HEK293 (cell line): ENCODE results near the gene ENDOD1.

ENCODE experiments used
- CTCF ChIA-PET: fragments of 350-600 bp; formaldehyde crosslinking; extraction: SDS; loops from one replicate; lab custom pipeline; 2021; ENCODE audit warnings: antibody characterized with exemption; lab: Yijun Ruan, JAX
- POLR2A ChIA-PET: fragments of 300-600 bp; formaldehyde crosslinking; extraction: SDS; loops from one replicate; lab custom pipeline; 2020; ENCODE audit warnings: antibody characterized with exemption, inconsistent platforms; lab: Yijun Ruan, JAX
- H3K27ac ChIP-seq: fragments of 200-500 bp; sonication (Bioruptor generic); 2 replicates; pipeline ENCODE4 v1.5.1; 2014; ENCODE audit warnings: low read depth, low read length, control low read depth, inconsistent platforms; ENCODE audit errors: extremely low read depth
- H3K36me3 ChIP-seq, 2 experiments: fragments of 200-500 bp in 1 of 2; sonication (Bioruptor generic) in 1 of 2; 1 replicate in 1 of 2; 2 replicates in 1 of 2; pipeline ENCODE4 v1.5.1; 2014 to 2017; ENCODE audit warnings: inconsistent platforms in 2 of 2, low read length in 2 of 2; ENCODE audit not compliant: control insufficient read depth in 2 of 2, insufficient read depth in 1 of 2
- H3K4me1 ChIP-seq: fragments of 200-500 bp; sonication (Bioruptor generic); 2 replicates; pipeline ENCODE4 v1.5.1; 2014; ENCODE audit warnings: mild to moderate bottlenecking, low read length, inconsistent platforms; ENCODE audit not compliant: control insufficient read depth, insufficient read depth
- H3K4me3 ChIP-seq: 2 replicates; pipeline ENCODE4 v1.5.1; 2011; ENCODE audit warnings: low read depth, mild to moderate bottlenecking, control low read depth, low read length, moderate library complexity
- H3K9me3 ChIP-seq: fragments of 200-500 bp; sonication (Bioruptor generic); 2 replicates; pipeline ENCODE4 v1.5.1; 2014; ENCODE audit warnings: low read depth, low read length, inconsistent platforms; ENCODE audit not compliant: control insufficient read depth, insufficient read depth
- EGR2 ChIP-seq: fragments of 450-650 bp; formaldehyde crosslinking; IDR thresholded peaks from 2 replicates; pipeline ENCODE4 v1.5.1; 2016; ENCODE audit warnings: low read depth, missing biosample characterization, missing genetic modification characterization
- FEZF1 ChIP-seq: fragments of 450-650 bp; formaldehyde crosslinking; IDR thresholded peaks from 2 replicates; pipeline ENCODE4 v1.5.1; 2016; ENCODE audit warnings: missing biosample characterization, missing genetic modification characterization
- KLF17 ChIP-seq: fragments of 450-650 bp; formaldehyde crosslinking; IDR thresholded peaks from 2 replicates; pipeline ENCODE4 v1.5.1; 2016; ENCODE audit warnings: missing biosample characterization, missing genetic modification characterization
- OSR2 ChIP-seq: fragments of 450-650 bp; formaldehyde crosslinking; IDR thresholded peaks from 2 replicates; pipeline ENCODE4 v1.5.1; 2016; ENCODE audit warnings: missing biosample characterization, missing genetic modification characterization
- PRDM10 ChIP-seq: fragments of 450-650 bp; formaldehyde crosslinking; IDR thresholded peaks from 2 replicates; pipeline ENCODE4 v1.5.1; 2016; ENCODE audit warnings: missing biosample characterization, missing genetic modification characterization
- ZFHX2 ChIP-seq: fragments of 450-650 bp; formaldehyde crosslinking; conservative IDR thresholded peaks from 2 replicates; pipeline ENCODE4 v1.5.1; 2016; ENCODE audit warnings: missing biosample characterization, missing genetic modification characterization
- ZNF112 ChIP-seq: fragments of 450-650 bp; formaldehyde crosslinking; IDR thresholded peaks from 2 replicates; pipeline ENCODE4 v1.5.0; 2017; ENCODE audit warnings: missing biosample characterization, missing genetic modification characterization
- ZNF184 ChIP-seq: fragments of 450-650 bp; IDR thresholded peaks from 2 replicates; pipeline ENCODE4 v1.5.1; 2018; ENCODE audit warnings: missing biosample characterization, mild to moderate bottlenecking, missing genetic modification characterization
- ZNF23 ChIP-seq: fragments of 450-650 bp; formaldehyde crosslinking; IDR thresholded peaks from 2 replicates; pipeline ENCODE4 v1.5.1; 2016; ENCODE audit warnings: missing biosample characterization, missing genetic modification characterization, borderline replicate concordance
- ZNF692 ChIP-seq: fragments of 450-650 bp; formaldehyde crosslinking; IDR thresholded peaks from 2 replicates; pipeline ENCODE4 v1.5.1; 2016; ENCODE audit warnings: missing biosample characterization, missing genetic modification characterization
- ZNF776 ChIP-seq: fragments of 450-650 bp; formaldehyde crosslinking; IDR thresholded peaks from 2 replicates; pipeline ENCODE4 v1.5.0; 2017; ENCODE audit warnings: missing biosample characterization, missing genetic modification characterization, borderline replicate concordance

The ENDOD1 gene

GRCh38 chr11:95123556-95123955, 33.9 kb downstream of the ENDOD1 start (continued):
- no peak for TF ChIP-seq ZNF692 (tag by site-specific recombination)

- H3K36me3 ChIP-seq: peaks cover 0 to 7% of the 10 kb centered on the region in 2 experiments; a peak in 1 of 3 replicates
- no peak for TF ChIP-seq PRDM10 (tag by site-specific recombination)
- no peak for TF ChIP-seq FEZF1 (tag by site-specific recombination)
- CTCF ChIA-PET: interaction anchor here (0.6 kb wide), 1 partner anchor 8 kb away, joined by 3 read pairs; no protein-coding TSS in a partner anchor
- H3K9me3 ChIP-seq: no peaks in the 10 kb centered on the region
- H3K27ac ChIP-seq: no peak overlapping the region
- H3K4me3 ChIP-seq: no peak overlapping the region
- no peaks in the 10 kb centered on the region for H3K4me1 ChIP-seq
- POLR2A ChIA-PET: no interaction called here
These were observed 39.0 kb downstream of the ENDOD1 start for GRCh38 chr11:95128602-95129001.

- no peak overlapping the region for H3K27ac ChIP-seq
- H3K4me1 ChIP-seq: no peaks in the 10 kb centered on the region; the same call in 1 of the 2 replicates
- ChIA-PET CTCF (interaction anchor here (1.5 kb wide), 1 partner anchor 56 kb away, joined by 4 read pairs; no protein-coding TSS in a partner anchor), POLR2A (no interaction called here)
- H3K36me3 ChIP-seq: peaks cover 0 to 7% of the 10 kb centered on the region in 2 experiments; a peak in 1 of 3 replicates
- no peak for TF ChIP-seq ZNF23
- peak; percentile 70 for TF ChIP-seq EGR2
- TF ChIP-seq PRDM10 (tag by site-specific recombination): 0 out of 2 replicates have a peak, but pooled peaks have one; percentile 15
- peak; percentile 67 for TF ChIP-seq ZFHX2
- TF ChIP-seq KLF17 (tag by site-specific recombination): no peak
- no peaks in the 10 kb centered on the region for H3K9me3 ChIP-seq
- H3K4me3 ChIP-seq: no peak overlapping the region
These were observed 43.3 kb downstream of the ENDOD1 start for GRCh38 chr11:95132956-95133355.

GRCh38 chr11:95134491-95134890, 44.8 kb downstream of the ENDOD1 start:
- Histone ChIP-seq H3K4me1 (no peaks in the 10 kb centered on the region; the same call in 1 of the 2 replicates), H3K36me3 (no peaks in the 10 kb centered on the region), H3K9me3 (no peaks in the 10 kb centered on the region), H3K27ac (no peak overlapping the region)
- TF ChIP-seq ZNF776 (no peak), OSR2 (tag by site-specific recombination) (peak; percentile 65), ZNF184 (no peak), PRDM10 (tag by site-specific recombination) (peak; percentile 52), ZNF112 (no peak)
- TF ChIP-seq, all 188 proteins: peak for 2
- ChIA-PET CTCF (no interaction called here), POLR2A (no interaction called here)
- no peak overlapping the region for H3K4me3 ChIP-seq
